ENCODE measurements around the gene GNAT2.

The GNAT2 gene

GRCh38 chr1:109578947-109579443, 40.4 kb downstream of the GNAT2 start:
- Histone ChIP-seq H3K36me3 (ENCODE audit: control insufficient read depth, insufficient read depth, low read length) (peaks cover 1% of the 10 kb centered on the region; the same call in 1 of the 2 replicates), H3K27me3 (replicated peaks; ENCODE audit: control insufficient read depth, insufficient read depth, low read length) (no peaks in the 10 kb centered on the region), H3K4me3 (replicated peaks; ENCODE audit: low read depth, low read length) (no peak overlapping the region)
- no peak for DNase-seq (ENCODE audit: extremely low read depth, insufficient read length)
- no peak for TF ChIP-seq CTCF (IDR thresholded peaks at IDR 0.05; ENCODE audit: insufficient read depth, low read length, poor library complexity, severe bottlenecking)

- no peak overlapping the region for H3K4me3 ChIP-seq (replicated peaks; ENCODE audit: low read depth, low read length)
- TF ChIP-seq CTCF (IDR thresholded peaks at IDR 0.05; ENCODE audit: insufficient read depth, low read length, poor library complexity, severe bottlenecking) = no peak
- no peak for DNase-seq (ENCODE audit: extremely low read depth, insufficient read length)
- no peaks in the 10 kb centered on the region for H3K36me3 ChIP-seq (ENCODE audit: control insufficient read depth, insufficient read depth, low read length)
- H3K27me3 ChIP-seq (replicated peaks; ENCODE audit: control insufficient read depth, insufficient read depth, low read length) = no peaks in the 10 kb centered on the region
Observed at GRCh38 chr1:109573785-109574184, 45.6 kb downstream of the GNAT2 start.

GRCh38 chr1:109570414-109570813, 49.0 kb downstream of the GNAT2 start:
- no peaks in the 10 kb centered on the region for H3K27me3 ChIP-seq (replicated peaks; ENCODE audit: control insufficient read depth, insufficient read depth, low read length)
- DNase-seq (ENCODE audit: extremely low read depth, insufficient read length) = no peak
- no peaks in the 10 kb centered on the region for H3K36me3 ChIP-seq (ENCODE audit: control insufficient read depth, insufficient read depth, low read length)
- no peak overlapping the region for H3K4me3 ChIP-seq (replicated peaks; ENCODE audit: low read depth, low read length)
- TF ChIP-seq CTCF (IDR thresholded peaks at IDR 0.05; ENCODE audit: insufficient read depth, low read length, poor library complexity, severe bottlenecking) = no peak

GRCh38 chr1:109569323-109569722, 50.1 kb downstream of the GNAT2 start:
- no peaks in the 10 kb centered on the region for H3K27me3 ChIP-seq (replicated peaks; ENCODE audit: control insufficient read depth, insufficient read depth, low read length)
- no peak for DNase-seq (ENCODE audit: extremely low read depth, insufficient read length)
- no peak overlapping the region for H3K4me3 ChIP-seq (replicated peaks; ENCODE audit: low read depth, low read length)
- no peaks in the 10 kb centered on the region for H3K36me3 ChIP-seq (ENCODE audit: control insufficient read depth, insufficient read depth, low read length)
- TF ChIP-seq CTCF (IDR thresholded peaks at IDR 0.05; ENCODE audit: insufficient read depth, low read length, poor library complexity, severe bottlenecking) = no peak

GRCh38 chr1:109567877-109568672, 51.3 kb downstream of the GNAT2 start:
- Histone ChIP-seq H3K36me3 (ENCODE audit: control insufficient read depth, insufficient read depth, low read length) (no peaks in the 10 kb centered on the region), H3K4me3 (replicated peaks; ENCODE audit: low read depth, low read length) (no peak overlapping the region), H3K27me3 (replicated peaks; ENCODE audit: control insufficient read depth, insufficient read depth, low read length) (no peaks in the 10 kb centered on the region)
- no peak for TF ChIP-seq CTCF (IDR thresholded peaks at IDR 0.05; ENCODE audit: insufficient read depth, low read length, poor library complexity, severe bottlenecking)
- no peak for DNase-seq (ENCODE audit: extremely low read depth, insufficient read length)
